Measurements from ENCODE around the gene ASTN2. TPM values are rescaled to one million over a fixed set of nuclear protein-coding genes. Genes with fewer than 3 reads are reported as not detected.

ASTN2 gene
- polyA plus RNA-seq, 2 of the 4 experiments (the other 2 are of a cell fraction): 5.8 to 11.6 TPM

DNA sequence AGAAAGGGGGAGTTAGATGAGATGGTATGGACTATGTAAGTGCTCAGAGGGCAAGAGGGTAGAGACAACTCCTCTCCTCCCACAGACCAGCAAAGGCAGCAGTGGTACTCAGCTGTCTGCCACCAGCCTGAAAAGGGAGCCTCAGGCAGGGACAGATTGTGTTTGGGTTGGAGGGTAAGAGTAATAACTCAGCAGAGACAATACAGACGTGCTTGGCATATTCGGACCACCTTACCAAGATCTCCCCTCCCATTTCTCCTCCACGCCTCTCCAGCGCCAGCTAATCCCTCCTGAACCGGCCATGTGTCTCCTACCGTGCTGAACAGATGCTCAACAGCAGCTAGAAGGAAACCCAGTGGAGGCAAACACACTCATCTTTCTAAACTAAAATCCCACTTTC lies 180.8 kb downstream of the ASTN2 start:
- Histone ChIP-seq H3K4me1 (no peaks in the 10 kb centered on the region), H3K9me3 (no peaks in the 10 kb centered on the region), H3K4me3 (no peak overlapping the region), H3K4me2 (no peak overlapping the region), H3K27ac (no peak overlapping the region)
- no peak for ATAC-seq
- WGBS (ENCODE audit: missing lambda C conversion rate): 1% methylated on average over 6 of the region's 6 CpGs
- no peak for DNase-seq (ENCODE audit: low read depth in 1 of 2, low spot score in 1 of 2)
- FAIRE-seq: no peak
- TF ChIP-seq ZNF302 (CRISPR knock-in tag; IDR thresholded peaks at IDR 0.05): no peak
- TF ChIP-seq SREBF2 (IDR thresholded peaks at IDR 0.05): no peak
- TF ChIP-seq ATOH8 (CRISPR knock-in tag; IDR thresholded peaks at IDR 0.05; ENCODE audit: low read depth): no peak
- no peak for TF ChIP-seq JUNB (IDR thresholded peaks at IDR 0.05)
- ChIA-PET POLR2A (no interaction called here), CTCF (interaction anchor here (1.1 to 1.5 kb wide), 2 partner anchors 12 to 13 kb away, joined by 3 read pairs; no protein-coding TSS in a partner anchor)

DNA sequence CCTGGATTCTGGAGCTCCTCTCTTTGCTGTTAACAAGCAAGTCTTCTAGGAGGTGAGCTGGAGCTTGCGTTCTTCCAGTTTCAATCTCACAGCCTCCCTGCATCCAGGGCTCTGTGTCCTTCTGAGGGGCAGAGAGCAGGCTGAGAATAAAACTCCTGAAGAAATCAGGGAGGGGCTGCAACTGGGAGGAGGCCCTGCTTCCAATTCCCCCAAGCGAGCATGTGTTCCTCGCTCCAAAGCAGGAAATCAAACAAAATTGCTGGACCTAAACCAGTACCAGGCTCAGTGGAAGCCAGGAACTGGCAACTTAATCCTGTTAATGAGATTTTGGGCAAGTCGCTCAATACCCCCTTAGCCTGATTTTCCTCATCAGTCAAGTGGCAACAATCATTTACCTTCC lies 181.8 kb downstream of the ASTN2 start:
- Histone ChIP-seq H3K4me1 (no peaks in the 10 kb centered on the region), H3K27ac (no peak overlapping the region), H3K4me2 (no peak overlapping the region), H3K9me3 (no peaks in the 10 kb centered on the region), H3K4me3 (no peak overlapping the region)
- DNase-seq (ENCODE audit: low read depth in 1 of 2, low spot score in 1 of 2) (no peak), FAIRE-seq (no peak), ATAC-seq (no peak)
- ChIA-PET CTCF (no interaction called here), POLR2A (no interaction called here)
- TF ChIP-seq, protein P1, sequence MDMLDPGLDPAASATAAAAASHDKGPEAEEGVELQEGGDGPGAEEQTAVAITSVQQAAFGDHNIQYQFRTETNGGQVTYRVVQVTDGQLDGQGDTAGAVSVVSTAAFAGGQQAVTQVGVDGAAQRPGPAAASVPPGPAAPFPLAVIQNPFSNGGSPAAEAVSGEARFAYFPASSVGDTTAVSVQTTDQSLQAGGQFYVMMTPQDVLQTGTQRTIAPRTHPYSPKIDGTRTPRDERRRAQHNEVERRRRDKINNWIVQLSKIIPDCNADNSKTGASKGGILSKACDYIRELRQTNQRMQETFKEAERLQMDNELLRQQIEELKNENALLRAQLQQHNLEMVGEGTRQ (IDR thresholded peaks at IDR 0.05): no peak
- TF ChIP-seq NPAS2 (CRISPR knock-in tag; IDR thresholded peaks at IDR 0.05; ENCODE audit: borderline replicate concordance) (no peak), RARB (CRISPR knock-in tag; IDR thresholded peaks at IDR 0.05) (no peak), CBX8 (IDR thresholded peaks at IDR 0.05) (no peak), TFCP2L1 (CRISPR knock-in tag; IDR thresholded peaks at IDR 0.05) (no peak), E2F6 (IDR thresholded peaks at IDR 0.05; ENCODE audit: borderline replicate concordance, low read depth) (no peak), MAX (IDR thresholded peaks at IDR 0.05) (no peak), MYC (IDR thresholded peaks at IDR 0.05; ENCODE audit: borderline replicate concordance, low read length) (no peak), KDM5A (IDR thresholded peaks at IDR 0.05) (no peak)
- TF ChIP-seq, protein P2, sequence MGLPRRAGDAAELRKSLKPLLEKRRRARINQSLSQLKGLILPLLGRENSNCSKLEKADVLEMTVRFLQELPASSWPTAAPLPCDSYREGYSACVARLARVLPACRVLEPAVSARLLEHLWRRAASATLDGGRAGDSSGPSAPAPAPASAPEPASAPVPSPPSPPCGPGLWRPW (IDR thresholded peaks at IDR 0.05): no peak
- 2% methylated on average over 4 of the region's 4 CpGs for WGBS (ENCODE audit: missing lambda C conversion rate)

- TF ChIP-seq HEYL (CRISPR knock-in tag; IDR thresholded peaks at IDR 0.05) (no peak), GATA3 (IDR thresholded peaks at IDR 0.05; ENCODE audit: borderline replicate concordance) (no peak), ZNF302 (CRISPR knock-in tag; IDR thresholded peaks at IDR 0.05) (no peak), CHD2 (IDR thresholded peaks at IDR 0.05; ENCODE audit: low read length, partially characterized antibody) (no peak), E2F6 (IDR thresholded peaks at IDR 0.05; ENCODE audit: borderline replicate concordance, low read depth) (no peak), MAX (IDR thresholded peaks at IDR 0.05) (no peak), POLR2A (IDR thresholded peaks at IDR 0.05; ENCODE audit: low read length) (no peak), HOXA7 (CRISPR knock-in tag; IDR thresholded peaks at IDR 0.05) (no peak), ZFP36 (IDR thresholded peaks at IDR 0.05; ENCODE audit: borderline replicate concordance, partially characterized antibody) (no peak)
- Histone ChIP-seq H3K4me1 (no peaks in the 10 kb centered on the region), H3K9me3 (no peaks in the 10 kb centered on the region), H3K27ac (no peak overlapping the region), H3K4me3 (no peak overlapping the region), H3K4me2 (no peak overlapping the region)
- ChIA-PET CTCF (no interaction called here), POLR2A (no interaction called here)
- ATAC-seq (no peak), FAIRE-seq (no peak), DNase-seq (ENCODE audit: low read depth in 1 of 2, low spot score in 1 of 2) (no peak)
- 30% methylated on average over 1 of the region's 1 CpG for WGBS (ENCODE audit: missing lambda C conversion rate)
Observed at GRCh38 chr9:117232281-117232680, 182.6 kb downstream of the ASTN2 start.
